SK-N-MC (cell line): Measurements from ENCODE around the gene IL17RA.
A peak's percentile ranks its signal among the peaks of the same experiment; 100 is the strongest.

Experiments
- EZH2 ChIP-seq: fragments of 200-600 bp; sonication (generic); IDR thresholded peaks from one replicate; pipeline ENCODE4 v1.6.1; 2017; ENCODE audit warnings: antibody characterized with exemption
- POLR2AphosphoS5 ChIP-seq: IDR thresholded peaks from 2 replicates; pipeline ENCODE4 v1.6.1; 2012; ENCODE audit warnings: mild to moderate bottlenecking, low read depth, low read length, borderline replicate concordance

- no peak for TF ChIP-seq EZH2
- TF ChIP-seq POLR2AphosphoS5 = peak; percentile 71
These were observed at the start of gene IL17RA for GRCh38 chr22:17084554-17085276.
